ENCODE data around the gene SCG5. TPM values are rescaled to one million over a fixed set of nuclear protein-coding genes. Genes with fewer than 3 reads are reported as not detected.

Gene SCG5
- total RNA-seq, 1 donor from 2014 or later: 0.96 TPM

- Histone ChIP-seq H3K36me3 (no peaks in the 10 kb centered on the region), H3K4me1 (peaks cover 17% of the 10 kb centered on the region), H3K9me3 (no peaks in the 10 kb centered on the region), H3K27ac (no peak within 1 kb of the TSS), H3K4me3 (peak within 1 kb of the TSS; percentile 30), H3K27me3 (peaks cover 74% of the 10 kb centered on the region)
- intact Hi-C loops (cut with DNase I): loop anchor here (10.0 kb wide), 1 partner anchor 63 kb away; no protein-coding TSS in a partner anchor
- no peak for DNase-seq
- TF ChIP-seq CTCF (IDR thresholded peaks at IDR 0.05): no peak
- peak; percentile 10 for ATAC-seq
Observed at GRCh38 chr15:32717426-32718226, 76.1 kb downstream of the SCG5 start, which contains the start of gene GREM1. Gene GREM1 (plus strand): TSS chr15:32718004. CDS start chr15:32730691, 12,687 bp downstream.

- no peak for DNase-seq
Observed at GRCh38 chr15:32718227-32718820, 76.8 kb downstream of the SCG5 start.

GRCh38 chr15:32718821-32719716, 77.6 kb downstream of the SCG5 start:
- peak; percentile 59 for ATAC-seq
- no peaks in the 10 kb centered on the region for H3K9me3 ChIP-seq
- peaks cover 62% of the 10 kb centered on the region for H3K27me3 ChIP-seq
- intact Hi-C loops (cut with DNase I): loop anchor here (10.0 kb wide), 1 partner anchor 64 kb away; no protein-coding TSS in a partner anchor
- no peaks in the 10 kb centered on the region for H3K36me3 ChIP-seq
- no peak for TF ChIP-seq CTCF (IDR thresholded peaks at IDR 0.05)
- H3K4me3 ChIP-seq: peak overlapping the region; percentile 30
- peaks cover 17% of the 10 kb centered on the region for H3K4me1 ChIP-seq
- DNase-seq: no peak
- no peak overlapping the region for H3K27ac ChIP-seq

More at GRCh38 chr15:32718227-32718820, 76.8 kb downstream of the SCG5 start:
- Histone ChIP-seq H3K27me3 (peaks cover 67% of the 10 kb centered on the region), H3K36me3 (no peaks in the 10 kb centered on the region), H3K4me3 (peak overlapping the region; percentile 30), H3K27ac (no peak overlapping the region), H3K4me1 (peaks cover 17% of the 10 kb centered on the region), H3K9me3 (no peaks in the 10 kb centered on the region)
- intact Hi-C loops (cut with DNase I): loop anchor here (10.0 kb wide), 1 partner anchor 64 kb away; no protein-coding TSS in a partner anchor
- no peak for TF ChIP-seq CTCF (IDR thresholded peaks at IDR 0.05)
- ATAC-seq: peak; percentile 12

- ATAC-seq (no peak), DNase-seq (no peak)
- intact Hi-C loops (cut with DNase I): no loop called here
- Histone ChIP-seq H3K9me3 (no peaks in the 10 kb centered on the region), H3K27ac (no peak overlapping the region), H3K4me3 (no peak overlapping the region), H3K4me1 (peaks cover 17% of the 10 kb centered on the region), H3K36me3 (no peaks in the 10 kb centered on the region), H3K27me3 (peaks cover 37% of the 10 kb centered on the region)
- TF ChIP-seq CTCF (IDR thresholded peaks at IDR 0.05): no peak
Observed at GRCh38 chr15:32721596-32721995, 80.1 kb downstream of the SCG5 start.

- no peak overlapping the region for H3K4me3 ChIP-seq
- H3K9me3 ChIP-seq: no peaks in the 10 kb centered on the region
- TF ChIP-seq CTCF (IDR thresholded peaks at IDR 0.05): no peak
- intact Hi-C loops (cut with DNase I): no loop called here
- no peak for DNase-seq
- no peak overlapping the region for H3K27ac ChIP-seq
- H3K27me3 ChIP-seq: peaks cover 31% of the 10 kb centered on the region
- no peaks in the 10 kb centered on the region for H3K36me3 ChIP-seq
- ATAC-seq: no peak
- H3K4me1 ChIP-seq: peaks cover 16% of the 10 kb centered on the region
Observed at GRCh38 chr15:32722136-32722535, 80.6 kb downstream of the SCG5 start.

All from upper lobe of right lung (tissue), 1 donor.